Astrocyte of the spinal cord (primary cell): ENCODE measurements around the gene CATSPERZ.
"Not testable (repeated sequence)": the region's sequence is repeated elsewhere in the genome, so short reads cannot be mapped to it uniquely, and the experiment has no call there.

Source experiments
- DNase-seq: peaks from one replicate; pipeline ENCODE4 v3.0.0; 2011; ENCODE audit warnings: low read depth, low spot score
- H3K4me3 ChIP-seq: 2 replicates; pipeline ENCODE4 v1.5.1; 2011; ENCODE audit warnings: low read depth, mild to moderate bottlenecking, low read length, moderate library complexity
- in situ Hi-C: cut with HindIII; loops from 2 replicates; pipeline ENCODE4 v1.10.0; 2017; ENCODE audit warnings: low sequenced_read_pairs
- TF ChIP-seq, protein P1 (sequence below): IDR thresholded peaks from 2 replicates; pipeline ENCODE4 v1.5.1; 2012; ENCODE audit warnings: low read depth, mild to moderate bottlenecking, low read length, inconsistent platforms

The CATSPERZ gene

DNA sequence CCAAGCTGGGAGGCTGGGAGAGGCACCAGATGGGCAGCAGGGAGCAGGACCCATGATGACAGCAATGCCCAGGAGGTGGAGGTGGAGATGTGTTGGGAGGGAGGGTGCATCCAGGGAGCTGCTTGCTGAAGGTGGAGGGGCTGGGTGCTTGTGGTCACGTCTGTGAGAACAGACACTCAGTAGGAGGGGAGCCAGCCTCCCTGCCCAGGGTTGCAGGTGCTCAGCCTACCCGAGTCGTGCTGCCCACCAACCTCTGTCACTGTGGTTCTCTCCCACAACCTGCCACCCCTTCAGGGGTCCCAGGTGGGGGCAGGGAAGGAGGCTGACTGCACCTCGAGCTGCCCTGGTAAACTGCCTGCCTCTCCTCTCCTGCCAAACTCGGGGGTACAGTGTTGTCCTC lies 23.2 kb downstream of the CATSPERZ start:
- TF ChIP-seq, protein P1, sequence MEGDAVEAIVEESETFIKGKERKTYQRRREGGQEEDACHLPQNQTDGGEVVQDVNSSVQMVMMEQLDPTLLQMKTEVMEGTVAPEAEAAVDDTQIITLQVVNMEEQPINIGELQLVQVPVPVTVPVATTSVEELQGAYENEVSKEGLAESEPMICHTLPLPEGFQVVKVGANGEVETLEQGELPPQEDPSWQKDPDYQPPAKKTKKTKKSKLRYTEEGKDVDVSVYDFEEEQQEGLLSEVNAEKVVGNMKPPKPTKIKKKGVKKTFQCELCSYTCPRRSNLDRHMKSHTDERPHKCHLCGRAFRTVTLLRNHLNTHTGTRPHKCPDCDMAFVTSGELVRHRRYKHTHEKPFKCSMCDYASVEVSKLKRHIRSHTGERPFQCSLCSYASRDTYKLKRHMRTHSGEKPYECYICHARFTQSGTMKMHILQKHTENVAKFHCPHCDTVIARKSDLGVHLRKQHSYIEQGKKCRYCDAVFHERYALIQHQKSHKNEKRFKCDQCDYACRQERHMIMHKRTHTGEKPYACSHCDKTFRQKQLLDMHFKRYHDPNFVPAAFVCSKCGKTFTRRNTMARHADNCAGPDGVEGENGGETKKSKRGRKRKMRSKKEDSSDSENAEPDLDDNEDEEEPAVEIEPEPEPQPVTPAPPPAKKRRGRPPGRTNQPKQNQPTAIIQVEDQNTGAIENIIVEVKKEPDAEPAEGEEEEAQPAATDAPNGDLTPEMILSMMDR: no peak
- H3K4me3 ChIP-seq: no peak overlapping the region
- in situ Hi-C loops: no loop called here
- DNase-seq: no peak

DNA sequence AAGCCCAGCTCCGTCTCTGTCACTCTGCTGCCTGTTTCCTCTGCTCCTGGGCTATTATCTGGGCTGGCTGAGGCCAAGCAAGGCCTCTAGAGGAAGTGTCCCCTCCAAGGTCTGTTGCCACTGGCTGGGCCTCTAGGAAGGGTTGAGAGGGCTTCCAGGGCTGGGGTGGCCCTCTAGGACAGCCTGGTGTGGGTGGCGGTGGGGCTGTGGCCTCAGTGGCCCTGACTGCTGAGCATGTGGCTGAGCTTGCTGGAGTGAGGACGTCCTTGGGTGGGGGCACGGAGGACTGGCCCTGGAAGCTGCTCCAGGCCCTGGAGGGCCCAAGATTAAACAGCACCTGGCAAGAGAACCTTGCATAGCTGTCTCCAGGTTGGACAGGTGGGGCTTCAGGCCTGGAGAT lies 23.8 kb downstream of the CATSPERZ start:
- in situ Hi-C loops, H3K4me3 ChIP-seq, DNase-seq: not testable (repeated sequence)

DNA sequence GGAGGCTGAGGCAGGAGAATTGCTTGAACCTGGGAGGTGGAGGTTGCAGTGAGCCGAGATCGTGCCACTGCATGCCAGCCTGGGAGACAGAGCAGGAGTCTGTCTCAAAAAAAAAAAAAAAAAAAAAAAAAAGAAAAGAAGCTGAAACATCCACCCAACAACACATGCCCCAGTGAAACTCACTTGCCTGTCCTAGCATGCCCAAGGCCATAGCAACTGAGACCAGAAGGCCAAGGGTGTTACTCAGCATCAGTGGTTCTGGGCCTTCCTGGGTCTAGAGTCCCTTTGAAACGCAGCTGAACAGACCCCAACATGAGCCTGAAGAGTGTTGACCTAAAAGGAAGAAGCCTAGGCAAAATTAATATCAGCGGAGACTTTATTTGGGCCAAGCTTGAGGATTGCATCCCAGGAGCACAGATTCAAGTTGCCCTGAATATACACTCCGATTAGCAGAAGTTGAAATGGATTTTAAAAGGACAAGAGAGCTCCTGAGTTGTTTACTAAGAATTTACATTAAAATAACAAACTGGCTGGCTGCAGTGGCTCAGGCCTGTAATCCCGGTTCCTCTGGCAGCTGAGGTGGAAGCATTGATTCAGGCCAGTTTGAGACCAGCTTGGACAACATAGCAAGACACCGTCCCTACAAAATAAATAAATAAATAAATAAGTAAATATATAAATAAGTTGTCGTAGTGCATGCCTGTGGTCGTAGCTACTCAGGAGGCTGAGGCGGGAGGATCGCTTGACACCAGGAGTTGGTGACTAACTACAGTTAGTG lies 24.7 kb downstream of the CATSPERZ start:
- H3K4me3 ChIP-seq: no peak overlapping the region
- no peak for DNase-seq
- in situ Hi-C loops: no loop called here
- TF ChIP-seq, protein P1: no peak

DNA sequence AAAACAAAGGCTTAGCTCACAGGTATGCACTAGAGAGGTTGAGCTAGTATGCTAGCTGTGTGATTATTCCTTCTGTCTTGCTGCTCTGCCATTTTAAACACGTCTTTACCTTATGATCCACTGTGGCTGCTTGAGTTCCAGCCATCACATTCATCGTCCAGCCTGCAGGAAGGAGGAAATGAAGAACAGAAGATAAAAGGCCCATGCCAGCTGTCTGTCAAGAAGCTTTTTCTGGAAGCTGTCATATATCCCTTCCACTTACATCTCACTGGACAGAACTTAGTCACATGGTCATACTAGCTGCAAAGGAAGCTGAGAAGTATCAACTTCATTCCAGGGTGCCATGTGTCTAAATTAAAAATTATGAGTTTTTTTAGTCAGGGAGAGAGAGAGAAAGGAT lies 27.2 kb downstream of the CATSPERZ start:
- H3K4me3 ChIP-seq: no peak overlapping the region
- TF ChIP-seq, protein P1: no peak
- in situ Hi-C loops: no loop called here
- no peak for DNase-seq

DNA sequence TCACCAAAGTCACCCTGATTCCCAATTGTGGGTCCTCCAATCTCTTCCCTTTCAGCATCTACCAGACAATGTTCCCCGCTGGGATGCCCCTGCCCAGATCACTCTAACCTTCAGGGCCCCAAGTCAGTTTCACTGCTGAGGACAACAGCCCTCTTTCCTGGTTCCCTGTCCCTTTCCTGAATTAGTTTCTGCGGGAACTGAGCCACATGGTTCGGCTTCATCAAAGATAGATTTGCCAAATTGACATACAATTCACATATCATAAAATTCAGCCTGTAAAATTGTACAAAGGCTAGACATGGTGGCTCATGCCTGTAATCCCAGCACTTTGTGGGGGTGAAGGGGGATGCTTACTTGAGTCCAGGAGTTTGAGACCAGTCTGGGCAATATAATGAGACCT lies 27.8 kb downstream of the CATSPERZ start:
- DNase-seq: no peak
- H3K4me3 ChIP-seq: no peak overlapping the region
- in situ Hi-C loops: no loop called here
- TF ChIP-seq, protein P1: no peak

DNA sequence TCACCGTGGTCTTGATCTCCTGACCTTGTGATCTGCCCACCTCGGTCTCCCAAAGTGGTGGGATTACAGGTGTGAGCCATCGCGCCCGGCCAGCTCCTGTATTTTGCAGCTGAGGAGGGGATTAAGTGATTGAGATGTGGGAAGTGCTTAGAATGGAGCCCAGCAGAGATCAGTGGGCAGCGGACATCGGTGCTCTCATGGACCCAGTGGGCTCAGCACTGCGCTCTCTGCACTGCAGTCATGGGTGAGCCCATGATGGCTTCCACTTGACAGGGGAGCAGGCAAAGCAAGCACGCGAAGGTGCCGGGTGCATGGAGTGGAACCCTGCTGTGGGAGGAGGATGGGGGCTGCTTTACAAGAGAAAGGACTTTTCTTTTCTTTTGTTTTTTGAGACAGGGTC lies 30.7 kb downstream of the CATSPERZ start:
- TF ChIP-seq, protein P1: no peak
- H3K4me3 ChIP-seq: no peak overlapping the region
- in situ Hi-C loops: no loop called here
- no peak for DNase-seq

DNA sequence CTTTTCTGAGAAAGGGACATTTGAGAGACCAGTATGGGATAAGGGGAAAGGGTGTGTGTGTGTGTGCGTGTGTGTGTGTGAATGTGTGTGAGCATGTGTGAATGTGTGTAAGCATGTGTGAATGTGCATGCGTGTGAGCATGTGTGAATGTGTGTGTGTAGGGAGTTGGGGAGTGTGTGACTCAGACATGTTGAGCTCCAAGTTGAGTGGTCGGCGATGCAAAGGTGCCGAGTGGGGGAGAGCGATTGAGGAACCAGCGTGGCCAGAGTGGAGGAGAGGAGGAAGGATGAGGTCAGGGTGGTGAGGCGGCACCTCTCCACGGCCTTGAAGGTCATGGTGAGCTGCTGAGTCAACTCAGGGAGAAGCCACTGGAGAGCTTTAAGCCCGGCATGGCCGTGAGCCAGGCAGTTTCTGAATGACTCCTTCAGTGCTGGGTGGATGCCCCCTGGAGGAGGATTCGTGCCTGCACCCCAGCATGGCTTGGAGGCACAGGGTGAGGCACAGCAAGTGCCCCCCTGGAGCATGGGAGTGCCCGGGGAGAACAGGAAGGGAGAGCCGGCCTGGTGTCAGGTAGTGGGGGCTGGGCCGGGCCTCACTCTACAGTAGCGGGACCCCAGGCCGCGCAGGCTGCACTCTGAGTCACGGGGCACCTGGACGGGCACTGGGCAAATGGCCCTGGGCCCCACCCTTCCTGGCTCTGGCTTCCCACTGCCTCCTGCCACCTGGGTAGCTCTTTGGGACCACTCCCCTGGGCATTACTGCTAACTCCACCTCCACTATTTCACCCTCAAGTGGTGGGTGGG lies 31.6 kb downstream of the CATSPERZ start:
- TF ChIP-seq, protein P1: peak; percentile 76
- DNase-seq: peak; percentile 77
- in situ Hi-C loops: no loop called here
- H3K4me3 ChIP-seq: no peak overlapping the region
